ENCODE data around the gene NSG2.

DNA sequence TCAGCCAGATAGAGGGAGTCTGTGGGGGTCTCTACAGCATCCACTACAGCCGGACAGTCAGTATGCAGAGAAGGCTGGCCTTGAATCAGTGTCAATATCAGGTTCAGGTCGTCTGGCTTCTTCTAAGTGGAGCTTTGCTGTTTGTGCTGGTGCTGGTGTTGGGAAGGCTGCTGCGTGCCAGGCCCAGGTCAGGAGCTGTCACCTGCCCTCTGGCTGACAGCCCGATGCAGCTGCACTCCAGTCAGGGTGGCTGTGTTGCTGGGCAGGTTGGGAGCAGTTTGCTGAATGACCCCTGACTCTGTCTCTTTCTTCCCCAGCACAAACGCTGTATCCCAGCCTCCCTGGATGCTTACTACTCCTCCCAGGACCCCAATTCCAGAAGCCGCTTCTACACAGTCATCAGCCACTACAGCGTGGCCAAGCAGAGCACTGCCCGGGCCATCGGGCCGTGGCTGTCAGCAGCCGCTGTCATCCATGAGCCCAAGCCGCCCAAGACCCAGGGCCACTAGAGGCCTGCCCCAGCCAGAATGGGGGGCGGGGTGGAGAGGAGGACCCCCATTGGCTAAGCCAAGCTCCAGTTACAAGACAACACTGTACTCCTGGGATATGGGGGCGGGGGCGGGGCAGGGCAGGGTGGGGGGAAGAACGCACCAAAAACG, 61.6 kb downstream of the NSG2 start:
- TF ChIP-seq, protein P1, sequence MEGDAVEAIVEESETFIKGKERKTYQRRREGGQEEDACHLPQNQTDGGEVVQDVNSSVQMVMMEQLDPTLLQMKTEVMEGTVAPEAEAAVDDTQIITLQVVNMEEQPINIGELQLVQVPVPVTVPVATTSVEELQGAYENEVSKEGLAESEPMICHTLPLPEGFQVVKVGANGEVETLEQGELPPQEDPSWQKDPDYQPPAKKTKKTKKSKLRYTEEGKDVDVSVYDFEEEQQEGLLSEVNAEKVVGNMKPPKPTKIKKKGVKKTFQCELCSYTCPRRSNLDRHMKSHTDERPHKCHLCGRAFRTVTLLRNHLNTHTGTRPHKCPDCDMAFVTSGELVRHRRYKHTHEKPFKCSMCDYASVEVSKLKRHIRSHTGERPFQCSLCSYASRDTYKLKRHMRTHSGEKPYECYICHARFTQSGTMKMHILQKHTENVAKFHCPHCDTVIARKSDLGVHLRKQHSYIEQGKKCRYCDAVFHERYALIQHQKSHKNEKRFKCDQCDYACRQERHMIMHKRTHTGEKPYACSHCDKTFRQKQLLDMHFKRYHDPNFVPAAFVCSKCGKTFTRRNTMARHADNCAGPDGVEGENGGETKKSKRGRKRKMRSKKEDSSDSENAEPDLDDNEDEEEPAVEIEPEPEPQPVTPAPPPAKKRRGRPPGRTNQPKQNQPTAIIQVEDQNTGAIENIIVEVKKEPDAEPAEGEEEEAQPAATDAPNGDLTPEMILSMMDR (IDR thresholded peaks at IDR 0.05; ENCODE audit: insufficient read depth, low read depth, low read length): no peak
- no peak for TF ChIP-seq EZH2 (IDR thresholded peaks at IDR 0.05; ENCODE audit: insufficient read depth, low read length)

All from astrocyte (in vitro differentiated cells and primary cell).